K562 (cell line): ENCODE data around the gene SCAP. TPM values are rescaled to one million over a fixed set of nuclear protein-coding genes. Genes with fewer than 3 reads are reported as not detected.

Experiments
- ATAC-seq: fragments of 200-7000 bp; cut with Tn5 transposase; 3 replicates; pipeline ENCODE4 v1.9.1; 2020; ENCODE audit warnings: moderate library complexity
- BruUV-seq: library from RNA; stranded (reverse); fragments of 400-500 nt; replicated peaks from 2 replicates; lab custom pipeline; 2021; lab: Mats Ljungman, UMichigan
- CTCF ChIA-PET: fragments of 300-600 bp; formaldehyde crosslinking; extraction: SDS; loops from one replicate; lab custom pipeline; 2021; ENCODE audit warnings: low intra/inter-chr PET ratio; lab: Yijun Ruan, JAX
- POLR2A ChIA-PET: fragments of 300-600, 350-650 bp; sonication (Branson Sonifier 250); formaldehyde crosslinking; extraction: SDS; loops from one replicate; lab custom pipeline; 2021; ENCODE audit warnings: antibody characterized with exemption, inconsistent platforms; lab: Yijun Ruan, JAX
- DNase-seq, 4 experiments: peaks; one replicate each; pipeline versions ENCODE4 v3.0.0 to v3.0.0-alpha.2; 2011 to 2018; ENCODE audit warnings: low spot score in 3 of 4, mixed read lengths in 3 of 4; ENCODE audit errors: extremely low read depth in 1 of 4
- FAIRE-seq: peaks from 2 replicates; lab custom pipeline; 2011; peaks lifted over from hg19 to GRCh38; lab: Jason Lieb, UNC
- H2AFZ ChIP-seq: 2 replicates; pipeline ENCODE4 v1.6.0; 2011; ENCODE audit warnings: low read depth, low read length, control low read depth, inconsistent platforms
- H3K27ac ChIP-seq: fragments of 200-600 bp; 3 replicates; pipeline ENCODE4 v1.8.0; 2011; ENCODE audit warnings: low read depth, mild to moderate bottlenecking, control low read depth, inconsistent platforms, low read length, moderate library complexity, mixed read lengths; ENCODE audit errors: extremely low read depth
- H3K27me3 ChIP-seq, 2 experiments: fragments of 300-600 bp in 1 of 2; 2 replicates in 1 of 2; 3 replicates in 1 of 2; pipeline versions ENCODE4 v1.6.0 to v1.8.0; 2011; ENCODE audit warnings: inconsistent platforms in 2 of 2, low read length in 2 of 2, mild to moderate bottlenecking in 1 of 2, mixed read lengths in 1 of 2, moderate library complexity in 1 of 2; ENCODE audit not compliant: control insufficient read depth in 2 of 2, insufficient read depth in 2 of 2
- H3K36me3 ChIP-seq: fragments of 300-600 bp; 3 replicates; pipeline ENCODE4 v1.8.0; 2011; ENCODE audit warnings: mild to moderate bottlenecking, low read length, inconsistent platforms; ENCODE audit not compliant: control insufficient read depth, insufficient read depth
- H3K4me1 ChIP-seq, 2 experiments: fragments of 200-600 bp in 1 of 2; replicated peaks in 1 of 2; 2 replicates in 1 of 2; 3 replicates in 1 of 2; pipeline versions ENCODE4 v1.5.1 to v1.8.0; 2011; ENCODE audit warnings: inconsistent platforms in 2 of 2, low read length in 2 of 2, mild to moderate bottlenecking in 1 of 2, mixed read lengths in 1 of 2, moderate library complexity in 1 of 2; ENCODE audit not compliant: control insufficient read depth in 2 of 2, insufficient read depth in 2 of 2
- H3K4me2 ChIP-seq: 2 replicates; pipeline ENCODE4 v1.6.1; 2011; ENCODE audit warnings: low read length, control low read depth, inconsistent platforms, mixed read lengths; ENCODE audit not compliant: insufficient read depth
- H3K4me3 ChIP-seq: fragments of 200-600 bp; sonication (generic), shearing (Covaris generic); 2 replicates; pipeline ENCODE4 v1.5.1; 2016; ENCODE audit warnings: control low read depth, inconsistent platforms
- H3K79me2 ChIP-seq: fragments of 200-600 bp; 3 replicates; pipeline ENCODE4 v1.8.0; 2011; ENCODE audit warnings: low read length, inconsistent platforms; ENCODE audit not compliant: control insufficient read depth, insufficient read depth
- H3K9ac ChIP-seq, 2 experiments: 2 replicates each; pipeline versions ENCODE4 v1.6.0 to v1.6.1; 2011; ENCODE audit warnings: low read depth in 2 of 2, low read length in 2 of 2, control low read depth in 1 of 2, inconsistent platforms in 1 of 2, mild to moderate bottlenecking in 1 of 2, mixed read lengths in 1 of 2; ENCODE audit not compliant: insufficient read depth in 1 of 2
- H3K9me1 ChIP-seq: one replicate; pipeline ENCODE4 v1.6.0; 2011; ENCODE audit warnings: inconsistent platforms, mild to moderate bottlenecking, low read length, moderate library complexity; ENCODE audit not compliant: control insufficient read depth, insufficient read depth
- H3K9me3 ChIP-seq: replicated peaks from 2 replicates; pipeline ENCODE4 v1.5.1; 2011; ENCODE audit warnings: low read depth, low read length, inconsistent platforms; ENCODE audit not compliant: control insufficient read depth, insufficient read depth
- H4K20me1 ChIP-seq: replicated peaks from 2 replicates; pipeline ENCODE4 v1.6.1; 2011; ENCODE audit warnings: low read length, inconsistent platforms, mixed read lengths; ENCODE audit not compliant: control insufficient read depth, insufficient read depth
- BMI1 ChIP-seq: fragments of 150-350 bp; IDR thresholded peaks from 2 replicates; pipeline ENCODE4 v1.6.1; 2014; ENCODE audit warnings: low read length
- ESRRA ChIP-seq: fragments of 450-650 bp; IDR thresholded peaks from 2 replicates; pipeline ENCODE4 v1.6.1; 2014; ENCODE audit warnings: low read depth, mild to moderate bottlenecking, moderate library complexity, borderline replicate concordance
- HOXB6 ChIP-seq: fragments of 250-450 bp; sonication (Bioruptor Pico); IDR thresholded peaks from 2 replicates; pipeline ENCODE4 v1.5.1; 2022; ENCODE audit warnings: mild to moderate bottlenecking, borderline replicate concordance
- SIN3A ChIP-seq, 2 experiments: fragments of 150-350 bp in 1 of 2; IDR thresholded peaks; 2 replicates each; pipeline ENCODE4 v1.6.1; 2011 to 2016; ENCODE audit warnings: borderline replicate concordance in 2 of 2, low read depth in 2 of 2, low read length in 2 of 2, mild to moderate bottlenecking in 2 of 2, moderate library complexity in 2 of 2; ENCODE audit not compliant: control insufficient read depth in 1 of 2
- SREBF2 ChIP-seq: sonication (generic); formaldehyde crosslinking; IDR thresholded peaks from 2 replicates; pipeline ENCODE4 v1.4.0; 2020; ENCODE audit warnings: mild to moderate bottlenecking, missing genetic modification reagents
- WGBS: fragments of 100-300 bp; shearing (Covaris generic); methylation state at CpG from one replicate; pipeline ENCODE4 v1.1.6; 2016; ENCODE audit warnings: low coverage, mixed read lengths; ENCODE audit not compliant: insufficient coverage; ENCODE audit errors: missing lambda C conversion rate; 5-methylcytosine and 5-hydroxymethylcytosine counted together
- in situ Hi-C: fragments of 300-500 bp; cut with MboI; formaldehyde crosslinking; loops from 4 replicates; pipeline ENCODE4 v1.15.0; 2018; ENCODE audit warnings: inconsistent platforms, mixed read lengths
- intact Hi-C: fragments of 100-400 bp; cut with micrococcal nuclease; formaldehyde crosslinking; loops from 2 replicates; pipeline ENCODE4 v1.14.2; 2022
- polyA plus RNA-seq, 8 experiments: library from polyadenylated mRNA; depleted of rRNA in 4 of 8; stranded (reverse) in 5 of 8; unstranded in 3 of 8; fragments of >200 nt; fragmentation: Nextera tagmentation in 2 of 8; fragmentation: Illumina TruSeq in 1 of 8; extraction: Ambion mirVana in 2 of 8; extraction: Trizol in 1 of 8; gene quantifications; 2 replicates each; pipeline versions ENCODE4 v1.2.1 to v1.2.3, GENCODE V29; 2011 to 2014; ENCODE audit warnings: inconsistent platforms in 1 of 8, missing spikeins in 1 of 8
- total RNA-seq, 7 experiments: library from RNA; depleted of rRNA in 6 of 7; stranded (reverse); fragments of >200 nt in 6 of 7; fragmentation: Illumina TruSeq in 2 of 7; extraction: Trizol in 2 of 7; gene quantifications; 2 replicates each; pipeline versions ENCODE4 v1.2.1 to v1.2.3, GENCODE V29; 2011 to 2021; ENCODE audit warnings: low replicate concordance in 1 of 7
- TF ChIP-seq, protein P1 (sequence below): IDR thresholded peaks from 2 replicates; pipeline ENCODE4 v1.6.1; 2012; ENCODE audit warnings: low read depth, low read length, improper control_type of control experiment, borderline replicate concordance
- TF ChIP-seq, protein P2 (sequence below): sonication (generic); formaldehyde crosslinking; IDR thresholded peaks from 2 replicates; pipeline ENCODE4 v1.8.0; 2022; ENCODE audit warnings: mild to moderate bottlenecking, low read depth, missing genetic modification reagents

SCAP gene
- total and polyA plus RNA-seq, 9 of the 15 experiments (the other 6 are each of a cell fraction or from before 2014, with no cell fraction given): 2.6 to 104 (median 37.8) TPM

DNA sequence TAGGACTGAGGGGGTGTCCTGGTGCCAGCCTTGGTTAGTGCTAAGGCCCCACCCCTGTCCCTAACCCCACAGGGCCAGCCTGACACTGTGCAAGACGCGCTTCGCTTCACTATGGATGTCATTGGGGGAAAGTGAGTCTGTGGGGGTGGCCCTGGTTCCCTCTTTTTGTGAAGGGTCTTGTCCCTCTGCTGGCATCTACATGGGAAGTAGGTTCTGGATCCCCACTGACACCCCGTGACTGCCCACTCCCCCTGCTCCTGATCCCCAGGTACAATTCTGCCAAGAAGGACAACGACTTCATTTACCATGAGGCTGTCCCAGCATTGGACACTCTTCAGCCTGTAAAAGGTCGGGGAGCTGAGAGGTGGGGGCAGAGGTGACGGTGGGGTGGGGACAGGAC, 68.5 kb downstream of the SCAP start:
- peaks cover 75% of the 10 kb centered on the region; the same call in 2 of the 3 replicates for H3K36me3 ChIP-seq
- H3K4me3 ChIP-seq: no peak overlapping the region
- ChIA-PET CTCF (no interaction called here), POLR2A (interaction anchor here (0.6 to 1.1 kb wide), 3 partner anchors 12 to 105 kb away, joined by 3 to 4 read pairs (median 3); no protein-coding TSS in a partner anchor)
- TF ChIP-seq SIN3A (IDR thresholded peaks at IDR 0.05; ENCODE audit: borderline replicate concordance in 2 of 2, control insufficient read depth in 1 of 2, low read depth in 2 of 2, low read length in 2 of 2): no peak
- no peak for TF ChIP-seq ESRRA
- TF ChIP-seq SREBF2 (CRISPR knock-in tag): no peak
- TF ChIP-seq BMI1: no peak
- no peak for TF ChIP-seq HOXB6 (CRISPR knock-in tag)
- TF ChIP-seq, protein P1, sequence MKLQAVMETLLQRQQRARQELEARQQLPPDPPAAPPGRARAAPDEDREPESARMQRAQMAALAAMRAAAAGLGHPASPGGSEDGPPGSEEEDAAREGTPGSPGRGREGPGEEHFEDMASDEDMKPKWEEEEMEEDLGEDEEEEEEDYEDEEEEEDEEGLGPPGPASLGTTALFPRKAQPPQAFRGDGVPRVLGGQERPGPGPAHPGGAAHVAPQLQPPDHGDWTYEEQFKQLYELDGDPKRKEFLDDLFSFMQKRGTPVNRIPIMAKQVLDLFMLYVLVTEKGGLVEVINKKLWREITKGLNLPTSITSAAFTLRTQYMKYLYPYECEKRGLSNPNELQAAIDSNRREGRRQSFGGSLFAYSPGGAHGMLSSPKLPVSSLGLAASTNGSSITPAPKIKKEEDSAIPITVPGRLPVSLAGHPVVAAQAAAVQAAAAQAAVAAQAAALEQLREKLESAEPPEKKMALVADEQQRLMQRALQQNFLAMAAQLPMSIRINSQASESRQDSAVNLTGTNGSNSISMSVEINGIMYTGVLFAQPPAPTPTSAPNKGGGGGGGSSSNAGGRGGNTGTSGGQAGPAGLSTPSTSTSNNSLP: no peak
- TF ChIP-seq, protein P2, sequence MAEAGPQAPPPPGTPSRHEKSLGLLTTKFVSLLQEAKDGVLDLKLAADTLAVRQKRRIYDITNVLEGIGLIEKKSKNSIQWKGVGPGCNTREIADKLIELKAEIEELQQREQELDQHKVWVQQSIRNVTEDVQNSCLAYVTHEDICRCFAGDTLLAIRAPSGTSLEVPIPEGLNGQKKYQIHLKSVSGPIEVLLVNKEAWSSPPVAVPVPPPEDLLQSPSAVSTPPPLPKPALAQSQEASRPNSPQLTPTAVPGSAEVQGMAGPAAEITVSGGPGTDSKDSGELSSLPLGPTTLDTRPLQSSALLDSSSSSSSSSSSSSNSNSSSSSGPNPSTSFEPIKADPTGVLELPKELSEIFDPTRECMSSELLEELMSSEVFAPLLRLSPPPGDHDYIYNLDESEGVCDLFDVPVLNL (CRISPR knock-in tag): no peak
- H3K4me2 ChIP-seq: no peak overlapping the region
- FAIRE-seq (no peak), ATAC-seq (no peak), DNase-seq (no peak)
- H3K9me1 ChIP-seq: peaks cover 7% of the 10 kb centered on the region
- H3K9me3 ChIP-seq: no peaks in the 10 kb centered on the region
- H3K79me2 ChIP-seq: peaks cover 15% of the 10 kb centered on the region; the same call in 2 of the 3 replicates
- WGBS: 93% methylated on average over 7 of the region's 7 CpGs
- no peak overlapping the region for H2AFZ ChIP-seq
- no peak overlapping the region for H3K27ac ChIP-seq
- H3K4me1 ChIP-seq: peaks cover 28 to 68% of the 10 kb centered on the region in 2 experiments
- BruUV-seq: no TSS peak
- peaks cover under 1% of the 10 kb centered on the region; the same call in 1 of the 2 replicates for H4K20me1 ChIP-seq
- H3K9ac ChIP-seq: peak overlapping the region in 1 of 2 experiments; percentile 83; a peak in 2 of 4 replicates
- in situ Hi-C loops (no loop called here), intact Hi-C loops (no loop called here)
- no peaks in the 10 kb centered on the region for H3K27me3 ChIP-seq
